HG03442 (cell line): ENCODE data around the gene ABTB1.

ENCODE experiments used
- ATAC-seq: cut with Tn5 transposase; IDR thresholded peaks from one replicate; pipeline ENCODE4 v1.9.1; 2021; ENCODE audit warnings: mild to moderate bottlenecking, moderate library complexity; ENCODE audit not compliant: unreplicated experiment

The ABTB1 gene

DNA sequence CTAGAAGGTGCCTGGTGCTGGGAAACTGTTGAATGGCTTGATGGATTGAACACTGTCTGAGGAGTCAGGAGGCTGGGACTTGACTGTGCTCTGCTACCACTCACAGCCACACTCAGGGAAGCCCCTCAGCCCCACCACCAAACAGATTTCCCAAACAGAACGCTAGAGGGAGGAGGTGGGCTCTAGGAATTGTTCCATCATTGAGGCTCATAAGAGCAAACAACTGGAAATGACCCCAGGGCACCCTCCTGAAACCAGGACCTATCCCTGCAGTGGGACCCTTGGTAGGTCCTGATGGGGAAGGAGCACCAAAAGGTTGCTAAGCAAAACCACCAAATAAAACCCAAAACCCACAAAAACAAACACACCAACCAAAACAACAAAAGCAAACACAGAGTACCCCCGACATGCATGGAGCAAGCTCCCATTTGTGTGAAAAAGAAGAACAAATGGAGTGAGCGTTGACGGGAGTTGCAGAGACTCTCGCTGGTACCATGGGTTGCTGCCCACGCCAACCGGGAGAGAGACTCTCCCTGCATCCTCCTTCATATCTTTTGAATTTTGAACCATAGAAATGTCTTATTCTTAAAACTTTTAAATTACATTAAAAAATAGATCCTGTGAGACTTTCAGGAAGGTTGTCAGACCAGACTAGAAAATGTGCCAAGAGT, 45.6 kb downstream of the ABTB1 start:
- no peak for ATAC-seq

- no peak for ATAC-seq
Observed at GRCh38 chr3:127718916-127719290, 46.2 kb downstream of the ABTB1 start.

- ATAC-seq, result no peak
Observed at GRCh38 chr3:127719369-127719768, 46.6 kb downstream of the ABTB1 start.

GRCh38 chr3:127720161-127720823, 47.5 kb downstream of the ABTB1 start:
- ATAC-seq, result no peak

DNA sequence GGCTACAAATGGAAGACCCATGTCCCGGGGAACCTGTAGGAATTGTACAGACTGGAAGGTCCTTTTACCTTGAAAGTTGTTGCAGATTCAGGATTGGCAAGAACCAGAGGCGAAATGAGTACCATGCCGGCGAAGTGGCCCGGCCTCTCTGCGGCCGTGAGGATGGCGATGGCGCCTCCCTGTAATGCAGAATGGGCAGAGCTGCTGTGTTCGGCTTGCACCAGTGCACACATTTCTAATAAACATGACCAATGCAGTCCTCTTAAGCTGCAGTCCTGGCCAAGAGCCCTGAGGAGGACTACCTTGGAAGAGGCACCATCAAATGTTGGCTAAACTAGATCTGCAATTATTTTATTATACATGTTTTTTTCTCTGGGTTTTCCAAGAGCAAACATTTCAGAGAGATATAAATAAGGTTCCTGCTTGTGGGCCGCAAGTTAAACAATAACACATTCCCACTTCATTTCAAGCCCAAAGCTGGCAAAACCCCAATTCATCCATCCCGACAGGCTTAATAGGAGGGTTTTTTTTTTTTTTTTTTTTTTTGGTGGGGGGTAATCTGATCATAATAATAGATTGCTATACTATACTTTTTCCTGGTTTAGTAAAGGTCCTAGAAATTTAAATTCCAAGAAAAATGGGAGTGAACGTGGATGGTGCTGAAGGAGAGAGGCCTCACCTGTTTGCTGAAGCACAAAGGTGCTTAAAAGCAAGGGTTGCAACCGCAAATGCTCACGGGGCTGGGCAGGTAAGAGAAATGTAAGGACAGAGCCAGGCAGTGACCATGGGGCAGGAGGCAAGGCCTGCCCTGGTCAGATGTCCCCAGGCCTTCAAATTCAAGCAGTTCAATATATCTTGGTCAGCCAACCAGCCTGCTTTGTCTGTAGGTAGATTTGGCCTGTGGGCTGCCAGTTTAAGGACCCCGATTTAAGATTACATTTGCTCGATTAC, 48.5 kb downstream of the ABTB1 start:
- no peak for ATAC-seq

- ATAC-seq, result no peak
Observed at GRCh38 chr3:127722091-127722784, 49.5 kb downstream of the ABTB1 start.

DNA sequence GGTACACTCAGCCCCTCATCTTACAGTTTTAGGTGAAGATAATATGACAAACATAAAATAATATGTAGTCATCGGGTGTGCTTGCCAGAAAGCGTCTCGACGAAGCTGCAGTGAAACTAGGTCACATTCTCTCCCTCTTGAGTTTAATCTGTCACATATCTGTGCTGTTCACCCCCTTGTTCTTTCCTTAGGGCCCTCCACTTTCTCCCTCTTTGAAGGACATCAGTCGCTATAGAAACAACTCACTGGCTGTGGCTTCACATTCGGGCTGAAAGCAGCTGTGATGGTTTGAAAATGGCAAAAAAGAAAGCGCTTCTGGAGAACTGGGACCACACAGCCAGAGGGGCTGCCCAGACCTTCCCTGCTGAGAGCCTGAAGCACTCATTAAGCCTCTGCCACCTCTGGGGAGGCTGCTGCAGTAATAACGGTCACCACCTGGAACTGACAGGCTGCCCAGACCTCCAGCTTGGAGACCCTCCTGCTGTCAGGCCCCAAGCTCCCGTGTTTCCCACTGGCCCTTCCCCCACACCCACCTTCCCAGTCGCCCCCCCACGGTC, 50.3 kb downstream of the ABTB1 start:
- ATAC-seq, result no peak

- ATAC-seq, result no peak
Observed at GRCh38 chr3:127726894-127727293, 54.1 kb downstream of the ABTB1 start.

DNA sequence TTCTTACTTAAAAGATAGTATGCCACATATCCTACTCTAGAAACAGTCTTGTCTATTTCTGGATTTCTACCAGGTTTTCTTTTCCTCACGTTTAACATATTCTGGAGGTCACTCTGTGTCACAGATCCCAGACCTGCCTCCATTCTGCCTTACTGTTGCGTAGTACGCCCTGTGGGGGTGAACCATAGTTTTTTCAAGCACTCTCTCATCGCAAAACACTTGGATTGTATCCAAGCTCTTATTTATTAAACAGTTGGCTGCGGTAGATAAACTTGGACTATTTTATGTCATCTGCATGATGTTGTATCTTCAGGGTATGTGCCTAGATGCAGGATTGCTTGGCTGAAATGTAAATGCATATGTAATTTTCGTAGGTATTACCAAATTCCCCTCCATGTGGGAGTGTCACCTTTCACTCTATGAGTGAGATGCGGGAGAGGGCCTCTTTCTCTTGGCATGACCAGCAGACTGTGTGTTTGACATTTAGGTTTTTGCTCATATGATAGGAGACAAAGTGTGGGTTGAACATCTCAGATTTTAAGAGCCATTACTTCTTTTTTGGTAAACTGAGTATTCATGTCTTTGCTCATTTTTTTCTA, 55.8 kb downstream of the ABTB1 start:
- ATAC-seq, result no peak

- ATAC-seq, result no peak
Observed at GRCh38 chr3:127729556-127730056, 56.9 kb downstream of the ABTB1 start.

GRCh38 chr3:127730171-127730570, 57.4 kb downstream of the ABTB1 start:
- no peak for ATAC-seq
